ENCODE results near the gene LRRC7. TPM values are rescaled to one million over a fixed set of nuclear protein-coding genes. Genes with fewer than 3 reads are reported as not detected.

LRRC7 gene
- total RNA-seq, 3 donors from 2014 or later = not detected

GRCh38 chr1:70083519-70083918 is 515.8 kb downstream of the LRRC7 start:
- no peak overlapping the region for H3K4me3 ChIP-seq
- TF ChIP-seq POLR2AphosphoS5 (IDR thresholded peaks at IDR 0.05) (no peak), POLR2A (IDR thresholded peaks at IDR 0.05) (no peak)
- TF ChIP-seq, protein P1, sequence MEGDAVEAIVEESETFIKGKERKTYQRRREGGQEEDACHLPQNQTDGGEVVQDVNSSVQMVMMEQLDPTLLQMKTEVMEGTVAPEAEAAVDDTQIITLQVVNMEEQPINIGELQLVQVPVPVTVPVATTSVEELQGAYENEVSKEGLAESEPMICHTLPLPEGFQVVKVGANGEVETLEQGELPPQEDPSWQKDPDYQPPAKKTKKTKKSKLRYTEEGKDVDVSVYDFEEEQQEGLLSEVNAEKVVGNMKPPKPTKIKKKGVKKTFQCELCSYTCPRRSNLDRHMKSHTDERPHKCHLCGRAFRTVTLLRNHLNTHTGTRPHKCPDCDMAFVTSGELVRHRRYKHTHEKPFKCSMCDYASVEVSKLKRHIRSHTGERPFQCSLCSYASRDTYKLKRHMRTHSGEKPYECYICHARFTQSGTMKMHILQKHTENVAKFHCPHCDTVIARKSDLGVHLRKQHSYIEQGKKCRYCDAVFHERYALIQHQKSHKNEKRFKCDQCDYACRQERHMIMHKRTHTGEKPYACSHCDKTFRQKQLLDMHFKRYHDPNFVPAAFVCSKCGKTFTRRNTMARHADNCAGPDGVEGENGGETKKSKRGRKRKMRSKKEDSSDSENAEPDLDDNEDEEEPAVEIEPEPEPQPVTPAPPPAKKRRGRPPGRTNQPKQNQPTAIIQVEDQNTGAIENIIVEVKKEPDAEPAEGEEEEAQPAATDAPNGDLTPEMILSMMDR (IDR thresholded peaks at IDR 0.05) = no peak
- no peaks in the 10 kb centered on the region for H3K9me3 ChIP-seq
- no peaks in the 10 kb centered on the region for H3K27me3 ChIP-seq
- intact Hi-C loops (cut with DNase I; ENCODE audit: low total_unique reads) = no loop called here
- no peak for DNase-seq (ENCODE audit: low spot score in 2 of 2)
- no peaks in the 10 kb centered on the region for H3K4me1 ChIP-seq
- no peaks in the 10 kb centered on the region for H3K36me3 ChIP-seq
- no peak overlapping the region for H3K27ac ChIP-seq

DNA sequence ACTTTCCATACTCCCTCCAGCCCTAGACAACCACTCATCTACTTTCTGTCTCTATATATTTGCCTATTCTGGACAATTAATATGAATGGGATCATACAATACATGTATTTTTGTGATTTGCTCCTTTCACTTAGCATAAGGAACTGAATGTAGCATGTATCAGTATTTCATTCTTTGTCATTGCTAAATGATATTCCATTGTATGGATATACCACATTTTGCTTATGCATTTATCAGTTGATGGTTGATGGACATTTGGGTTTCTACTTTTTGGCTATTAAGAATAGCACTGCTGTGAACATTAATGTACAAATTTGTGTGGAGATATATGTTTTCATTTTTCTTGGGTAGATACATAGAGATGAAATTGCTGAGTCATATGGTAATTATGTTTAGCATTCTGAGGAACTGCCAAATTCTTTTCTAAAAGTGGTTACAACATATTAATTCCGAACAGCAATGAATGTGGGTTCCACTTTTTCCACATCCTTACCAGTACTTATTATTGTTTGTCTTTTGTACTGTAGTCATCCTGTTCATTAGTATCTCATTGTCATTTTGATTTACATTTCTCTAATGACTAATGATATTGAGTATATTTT is 516.7 kb downstream of the LRRC7 start:
- intact Hi-C loops (cut with DNase I; ENCODE audit: low total_unique reads) = no loop called here
- no peak for DNase-seq (ENCODE audit: low spot score in 2 of 2)

DNA sequence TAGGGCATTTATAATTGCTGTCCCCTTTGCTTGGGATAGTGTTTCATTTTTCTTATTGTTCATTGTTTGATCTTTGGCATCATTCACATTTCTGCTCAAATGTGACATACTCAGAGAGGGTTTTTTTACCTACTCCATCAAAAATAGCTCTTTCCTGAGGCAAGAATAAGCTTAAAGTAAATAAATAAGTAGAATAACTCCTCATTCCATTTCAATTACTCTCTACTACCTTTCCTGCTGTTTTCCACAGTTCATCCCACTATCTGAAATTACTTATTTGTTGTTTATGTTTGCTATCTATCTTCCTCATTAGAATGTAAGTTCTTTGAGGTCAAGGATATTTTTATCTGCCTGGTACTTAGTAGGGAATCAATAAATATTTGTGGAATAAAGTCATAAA is 517.8 kb downstream of the LRRC7 start:
- no peaks in the 10 kb centered on the region for H3K27me3 ChIP-seq
- no peak for DNase-seq (ENCODE audit: low spot score in 2 of 2)
- TF ChIP-seq POLR2AphosphoS5 (IDR thresholded peaks at IDR 0.05) (no peak), POLR2A (IDR thresholded peaks at IDR 0.05) (no peak)
- TF ChIP-seq, protein P1 (IDR thresholded peaks at IDR 0.05) = no peak
- H3K9me3 ChIP-seq = no peaks in the 10 kb centered on the region
- intact Hi-C loops (cut with DNase I; ENCODE audit: low total_unique reads) = no loop called here
- H3K36me3 ChIP-seq = no peaks in the 10 kb centered on the region
- no peak overlapping the region for H3K27ac ChIP-seq
- no peak overlapping the region for H3K4me3 ChIP-seq
- H3K4me1 ChIP-seq = no peaks in the 10 kb centered on the region

More for the DNA sequence above, 516.7 kb downstream of the LRRC7 start:
- Histone ChIP-seq H3K4me3 (no peak overlapping the region), H3K27me3 (no peaks in the 10 kb centered on the region), H3K9me3 (no peaks in the 10 kb centered on the region), H3K36me3 (no peaks in the 10 kb centered on the region), H3K27ac (no peak overlapping the region), H3K4me1 (no peaks in the 10 kb centered on the region)
- TF ChIP-seq, protein P1 (IDR thresholded peaks at IDR 0.05) = no peak
- TF ChIP-seq POLR2AphosphoS5 (IDR thresholded peaks at IDR 0.05) (no peak), POLR2A (IDR thresholded peaks at IDR 0.05) (no peak)

- no peak for DNase-seq (ENCODE audit: low spot score in 2 of 2)
- intact Hi-C loops (cut with DNase I; ENCODE audit: low total_unique reads) = no loop called here
- Histone ChIP-seq H3K27me3 (no peaks in the 10 kb centered on the region), H3K36me3 (no peaks in the 10 kb centered on the region), H3K27ac (no peak overlapping the region), H3K4me3 (no peak overlapping the region), H3K4me1 (no peaks in the 10 kb centered on the region), H3K9me3 (no peaks in the 10 kb centered on the region)
- TF ChIP-seq, protein P1 (IDR thresholded peaks at IDR 0.05) = no peak
- TF ChIP-seq POLR2A (IDR thresholded peaks at IDR 0.05) (no peak), POLR2AphosphoS5 (IDR thresholded peaks at IDR 0.05) (no peak)
Measured at GRCh38 chr1:70086897-70087296, 519.2 kb downstream of the LRRC7 start.

DNA sequence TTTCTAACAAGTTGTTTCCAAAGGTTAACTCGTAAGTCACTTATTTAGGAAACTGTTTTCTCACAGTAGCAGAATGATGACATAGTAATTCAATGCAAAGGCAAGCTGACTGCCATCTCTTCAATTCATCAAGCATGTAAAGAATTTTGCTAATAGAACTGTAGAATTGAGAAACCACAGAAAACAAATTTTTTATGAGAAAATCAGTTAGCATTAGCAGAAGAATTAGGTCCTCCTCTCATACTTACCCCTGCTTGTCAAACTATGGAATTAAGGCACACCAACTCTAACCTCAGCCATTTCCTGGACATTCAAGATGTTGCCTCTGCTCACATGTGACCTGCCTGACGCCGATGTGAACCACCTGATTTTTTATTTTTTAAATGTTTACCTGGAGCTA is 522.4 kb downstream of the LRRC7 start:
- H3K9me3 ChIP-seq = no peaks in the 10 kb centered on the region
- DNase-seq (ENCODE audit: low spot score in 2 of 2) = no peak

More for the DNA sequence above, 522.4 kb downstream of the LRRC7 start:
- Histone ChIP-seq H3K27me3 (no peaks in the 10 kb centered on the region), H3K4me1 (no peaks in the 10 kb centered on the region), H3K27ac (no peak overlapping the region), H3K4me3 (no peak overlapping the region), H3K36me3 (no peaks in the 10 kb centered on the region)
- TF ChIP-seq, protein P1 (IDR thresholded peaks at IDR 0.05) = no peak
- TF ChIP-seq POLR2A (IDR thresholded peaks at IDR 0.05) (no peak), POLR2AphosphoS5 (IDR thresholded peaks at IDR 0.05) (no peak)
- intact Hi-C loops (cut with DNase I; ENCODE audit: low total_unique reads) = no loop called here

Data from breast epithelium (tissue), 4 donors.